PFSK-1 (cell line): ENCODE data around the gene TBCD.

Experiments
- FOXP2 ChIP-seq: optimal IDR thresholded peaks from 2 replicates; pipeline ENCODE3; 2011; ENCODE audit warnings: borderline replicate concordance, control low read depth, inconsistent platforms; ENCODE audit not compliant: insufficient read depth; ENCODE audit errors: extremely low read length, extremely low read depth
- POLR2AphosphoS5 ChIP-seq: IDR thresholded peaks from 2 replicates; pipeline ENCODE4 v1.6.1; 2012; ENCODE audit warnings: low read depth, mild to moderate bottlenecking, control low read depth, low read length, moderate library complexity
- SIN3A ChIP-seq: IDR thresholded peaks from 2 replicates; pipeline ENCODE4 v1.6.1; 2012; ENCODE audit warnings: mild to moderate bottlenecking, low read length, moderate library complexity, borderline replicate concordance; ENCODE audit not compliant: insufficient read depth
- TAF1 ChIP-seq: IDR thresholded peaks from 2 replicates; pipeline ENCODE4 v1.6.1; 2012; ENCODE audit warnings: low read length, control low read depth, borderline replicate concordance; ENCODE audit not compliant: insufficient read depth
- TF ChIP-seq, protein P1 (sequence below), 2 experiments: IDR thresholded peaks; 2 replicates each; pipeline versions ENCODE4 v1.6.1 to v1.8.0; 2011 to 2012; ENCODE audit warnings: low read depth in 2 of 2, low read length in 2 of 2, control low read depth in 1 of 2, inconsistent platforms in 1 of 2, mild to moderate bottlenecking in 1 of 2, moderate library complexity in 1 of 2; ENCODE audit not compliant: insufficient read depth in 1 of 2

The TBCD gene

DNA sequence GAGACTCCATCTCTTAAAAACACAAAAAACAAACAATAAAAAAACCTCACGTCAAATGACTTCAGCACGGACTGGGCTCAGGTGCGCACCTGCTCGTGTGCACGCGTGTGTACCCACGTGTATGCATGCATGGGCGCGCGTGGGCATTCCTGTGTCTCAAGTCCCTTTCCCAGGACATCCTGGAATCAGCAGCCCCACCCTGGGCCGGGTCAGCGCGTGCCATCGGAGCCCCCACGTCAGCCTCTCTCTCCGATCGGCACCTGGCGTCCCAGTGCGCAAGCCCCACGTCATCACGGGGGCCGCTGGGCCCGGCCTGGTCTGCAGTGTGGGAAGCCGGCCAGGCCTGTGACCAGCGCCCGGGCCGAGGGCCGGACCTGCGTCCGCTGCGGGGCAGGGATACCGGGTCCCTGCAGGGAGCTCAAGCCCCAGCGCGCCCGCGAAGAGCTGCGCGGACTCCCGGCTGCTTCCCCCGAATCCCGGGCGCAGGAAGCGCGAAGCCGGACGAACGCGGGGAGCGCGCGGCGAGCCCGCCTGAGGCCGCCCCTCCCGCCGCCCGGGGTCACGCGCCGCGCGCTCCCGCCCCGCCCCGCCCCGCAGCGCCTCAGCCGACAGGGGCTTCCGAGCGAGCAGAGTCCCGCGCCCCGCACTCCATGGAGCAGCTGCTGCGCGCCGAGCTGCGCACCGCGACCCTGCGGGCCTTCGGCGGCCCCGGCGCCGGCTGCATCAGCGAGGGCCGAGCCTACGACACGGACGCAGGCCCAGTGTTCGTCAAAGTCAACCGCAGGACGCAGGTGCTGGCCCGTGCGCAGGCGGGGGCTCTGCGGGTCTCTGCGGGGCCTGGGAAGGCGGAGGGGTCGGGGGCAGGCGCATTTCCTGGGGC, 16.6 kb upstream of the TBCD start, which contains the start of gene FN3K:
FN3K (plus strand) TSS at position 629 of the 880 bp plus-strand sequence; CDS start at position 651, 22 bp downstream.
- TF ChIP-seq FOXP2 (no peak), SIN3A (no peak), TAF1 (no peak), POLR2AphosphoS5 (peak; percentile 70)
- TF ChIP-seq, protein P1, sequence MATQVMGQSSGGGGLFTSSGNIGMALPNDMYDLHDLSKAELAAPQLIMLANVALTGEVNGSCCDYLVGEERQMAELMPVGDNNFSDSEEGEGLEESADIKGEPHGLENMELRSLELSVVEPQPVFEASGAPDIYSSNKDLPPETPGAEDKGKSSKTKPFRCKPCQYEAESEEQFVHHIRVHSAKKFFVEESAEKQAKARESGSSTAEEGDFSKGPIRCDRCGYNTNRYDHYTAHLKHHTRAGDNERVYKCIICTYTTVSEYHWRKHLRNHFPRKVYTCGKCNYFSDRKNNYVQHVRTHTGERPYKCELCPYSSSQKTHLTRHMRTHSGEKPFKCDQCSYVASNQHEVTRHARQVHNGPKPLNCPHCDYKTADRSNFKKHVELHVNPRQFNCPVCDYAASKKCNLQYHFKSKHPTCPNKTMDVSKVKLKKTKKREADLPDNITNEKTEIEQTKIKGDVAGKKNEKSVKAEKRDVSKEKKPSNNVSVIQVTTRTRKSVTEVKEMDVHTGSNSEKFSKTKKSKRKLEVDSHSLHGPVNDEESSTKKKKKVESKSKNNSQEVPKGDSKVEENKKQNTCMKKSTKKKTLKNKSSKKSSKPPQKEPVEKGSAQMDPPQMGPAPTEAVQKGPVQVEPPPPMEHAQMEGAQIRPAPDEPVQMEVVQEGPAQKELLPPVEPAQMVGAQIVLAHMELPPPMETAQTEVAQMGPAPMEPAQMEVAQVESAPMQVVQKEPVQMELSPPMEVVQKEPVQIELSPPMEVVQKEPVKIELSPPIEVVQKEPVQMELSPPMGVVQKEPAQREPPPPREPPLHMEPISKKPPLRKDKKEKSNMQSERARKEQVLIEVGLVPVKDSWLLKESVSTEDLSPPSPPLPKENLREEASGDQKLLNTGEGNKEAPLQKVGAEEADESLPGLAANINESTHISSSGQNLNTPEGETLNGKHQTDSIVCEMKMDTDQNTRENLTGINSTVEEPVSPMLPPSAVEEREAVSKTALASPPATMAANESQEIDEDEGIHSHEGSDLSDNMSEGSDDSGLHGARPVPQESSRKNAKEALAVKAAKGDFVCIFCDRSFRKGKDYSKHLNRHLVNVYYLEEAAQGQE (IDR thresholded peaks at IDR 0.05; ENCODE audit: insufficient read depth in 1 of 2, low read depth in 2 of 2, low read length in 2 of 2), result no peak

DNA sequence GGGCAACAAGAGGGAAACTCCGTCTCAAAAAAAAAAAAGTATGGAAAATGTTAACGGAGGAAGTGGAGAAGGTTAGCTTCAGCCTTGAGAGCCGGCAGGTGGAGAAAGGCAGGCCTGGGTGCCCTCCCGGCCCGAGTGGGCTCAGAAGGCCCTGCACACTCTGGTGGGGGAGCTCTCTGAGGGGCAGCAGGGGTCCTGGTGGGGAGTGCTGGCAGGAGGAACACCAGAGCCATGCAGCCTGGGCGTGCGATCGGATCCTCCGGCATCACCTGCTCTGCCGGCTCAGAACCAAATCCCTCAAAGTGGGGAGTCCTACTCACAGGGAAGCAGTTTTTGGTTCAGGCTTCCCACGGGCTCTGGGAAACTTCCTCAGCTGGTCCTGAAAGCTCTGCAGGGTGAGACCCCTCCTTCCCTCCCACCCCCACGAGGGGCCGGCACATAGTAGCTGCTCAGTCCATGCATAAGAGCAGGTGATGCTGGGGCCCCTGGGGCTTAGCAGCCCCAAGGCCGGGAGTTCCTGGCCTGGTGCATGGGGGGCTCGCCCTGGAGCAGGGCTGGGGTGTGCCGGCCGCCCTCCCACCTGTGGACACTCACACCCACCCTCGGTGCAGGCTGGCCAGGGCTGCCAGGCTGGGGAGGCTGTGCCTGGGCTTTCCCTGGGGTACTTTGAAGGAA, 15.2 kb upstream of the TBCD start:
- no peak for TF ChIP-seq POLR2AphosphoS5
- no peak for TF ChIP-seq TAF1
- no peak for TF ChIP-seq SIN3A
- TF ChIP-seq, protein P1 (IDR thresholded peaks at IDR 0.05; ENCODE audit: insufficient read depth in 1 of 2, low read depth in 2 of 2, low read length in 2 of 2), result no peak
- no peak for TF ChIP-seq FOXP2

DNA sequence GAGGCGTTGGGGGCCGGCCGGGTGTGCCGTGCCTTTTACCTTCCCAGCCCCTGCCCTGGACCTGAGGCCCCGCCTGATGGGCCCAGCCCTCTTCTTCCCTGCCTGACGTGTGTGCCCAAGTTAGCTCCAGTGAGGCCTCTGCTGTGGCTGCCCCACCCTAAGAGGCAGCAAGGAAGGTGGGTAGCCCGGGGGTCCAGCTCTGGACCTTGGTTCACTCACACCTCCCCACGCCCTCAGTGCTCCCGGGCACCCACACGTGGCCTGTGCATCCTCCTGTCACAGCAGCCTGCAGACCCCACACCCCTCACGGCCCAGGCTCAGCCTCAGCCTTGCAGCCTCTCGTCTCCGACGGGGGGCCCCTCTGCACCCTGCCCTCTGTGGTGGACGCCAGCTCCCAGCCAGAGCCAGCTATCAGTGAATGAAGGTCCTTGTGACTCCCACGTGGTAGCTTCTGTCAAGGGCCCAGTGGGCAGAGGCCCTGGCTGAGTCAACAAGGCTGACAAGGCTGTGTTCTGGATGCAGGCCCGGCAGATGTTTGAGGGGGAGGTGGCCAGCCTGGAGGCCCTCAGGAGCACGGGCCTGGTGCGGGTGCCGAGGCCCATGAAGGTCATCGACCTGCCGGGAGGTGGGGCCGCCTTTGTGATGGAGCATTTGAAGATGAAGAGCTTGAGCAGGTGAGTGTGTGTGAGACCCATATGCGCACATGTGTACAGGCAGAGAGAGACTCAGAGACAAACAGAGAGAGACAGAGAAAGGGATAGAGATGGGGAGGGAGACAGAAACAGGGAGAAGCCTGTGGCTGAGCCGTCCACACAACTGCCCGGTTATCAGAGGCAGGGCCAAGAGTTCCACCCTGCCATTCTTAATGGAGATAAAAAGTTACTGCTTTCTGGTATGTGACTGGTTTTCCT, 13.6 kb upstream of the TBCD start:
- TF ChIP-seq FOXP2 (no peak), SIN3A (no peak), TAF1 (no peak), POLR2AphosphoS5 (no peak)
- TF ChIP-seq, protein P1 (IDR thresholded peaks at IDR 0.05; ENCODE audit: insufficient read depth in 1 of 2, low read depth in 2 of 2, low read length in 2 of 2), result no peak

DNA sequence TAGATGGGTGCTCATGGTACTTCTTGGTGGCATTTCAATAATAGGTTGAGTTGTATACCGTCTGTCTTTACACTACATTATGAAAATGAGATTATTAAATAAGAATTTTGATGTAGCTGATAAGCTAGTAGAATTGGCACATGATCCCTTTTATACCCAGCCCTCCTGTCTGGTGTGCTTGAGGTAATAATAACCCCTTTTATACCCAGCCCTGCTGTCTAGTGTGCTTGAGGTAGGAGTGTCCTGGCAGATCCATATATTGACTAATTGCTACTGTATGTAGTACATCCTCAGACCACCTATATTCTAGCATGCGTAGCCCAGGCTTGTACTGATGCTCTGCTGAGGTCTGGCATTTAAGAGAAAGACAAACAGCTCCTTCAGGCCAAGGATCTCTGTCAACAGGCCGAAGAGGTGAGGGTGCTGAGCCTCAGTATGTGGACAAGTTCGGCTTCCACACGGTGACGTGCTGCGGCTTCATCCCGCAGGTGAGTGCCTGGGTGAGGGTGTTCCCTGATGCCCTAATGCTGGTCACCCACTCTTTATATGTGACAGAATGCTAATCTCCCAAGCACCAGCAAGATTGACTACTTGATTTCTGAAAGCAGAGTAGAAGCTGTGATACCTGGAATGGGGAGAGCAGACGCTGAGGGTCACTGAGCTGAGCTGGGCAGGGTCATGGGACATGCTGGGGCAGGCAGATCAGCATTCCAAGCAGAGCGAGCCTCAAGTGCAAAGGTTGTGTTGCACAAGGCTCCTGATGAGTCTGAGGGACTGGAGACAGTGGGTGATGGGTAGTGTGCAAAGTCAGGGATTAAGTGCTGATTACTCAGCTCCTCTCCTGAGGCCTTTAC, 10.7 kb upstream of the TBCD start:
- TF ChIP-seq SIN3A, result no peak
- no peak for TF ChIP-seq FOXP2
- TF ChIP-seq POLR2AphosphoS5, result no peak
- TF ChIP-seq, protein P1 (IDR thresholded peaks at IDR 0.05; ENCODE audit: insufficient read depth in 1 of 2, low read depth in 2 of 2, low read length in 2 of 2), result no peak
- no peak for TF ChIP-seq TAF1
